ENCODE data around the gene CLCN5. TPM values are rescaled to one million over a fixed set of nuclear protein-coding genes. Genes with fewer than 3 reads are reported as not detected.
A peak's percentile ranks its signal among the peaks of the same experiment; 100 is the strongest.

CLCN5 gene
- total RNA-seq, 1 experiment from 2014 or later = 23.6 TPM

- DNase-seq (ENCODE audit: low read depth, low spot score) (no peak), ATAC-seq (no peak)
- H3K4me3 ChIP-seq (ENCODE audit: low read depth in 2 of 2, low read length in 2 of 2) = no peak overlapping the region
- CTCF ChIA-PET = no interaction called here
- no peaks in the 10 kb centered on the region for H3K36me3 ChIP-seq (ENCODE audit: control insufficient read depth, insufficient read depth, low read length)
- peaks cover 11% of the 10 kb centered on the region; the same call in 1 of the 2 replicates for H3K4me1 ChIP-seq (ENCODE audit: control insufficient read depth, insufficient read depth, low read length)
- no peaks in the 10 kb centered on the region for H3K9me3 ChIP-seq (ENCODE audit: control insufficient read depth, insufficient read depth, low read depth, low read length)
- TF ChIP-seq CTCF (IDR thresholded peaks at IDR 0.05) = no peak
- TF ChIP-seq POLR2AphosphoS5 (IDR thresholded peaks at IDR 0.05; ENCODE audit: low read depth, low read length) = no peak
- no peak for TF ChIP-seq SIN3A (IDR thresholded peaks at IDR 0.05; ENCODE audit: borderline replicate concordance, insufficient read depth, low read depth, low read length)
- no peak for TF ChIP-seq TCF7L2 (IDR thresholded peaks at IDR 0.05; ENCODE audit: low read depth, low read length)
- no peak for TF ChIP-seq REST (IDR thresholded peaks at IDR 0.05; ENCODE audit: insufficient read depth in 1 of 2, low read depth in 2 of 2, low read length in 1 of 2)
- no peak overlapping the region for H3K27ac ChIP-seq (ENCODE audit: low read length)
- intact Hi-C loops (cut with micrococcal nuclease; ENCODE audit: unreplicated experiment) = no loop called here
- POLR2A ChIA-PET = no interaction called here
- H3K27me3 ChIP-seq (ENCODE audit: control insufficient read depth, insufficient read depth, low read length) = no peaks in the 10 kb centered on the region
- in situ Hi-C loops (cut with HindIII; ENCODE audit: low pct_unique_long_range_greater_than_20kb, low sequenced_read_pairs) = no loop called here
- no TSS peak for BruUV-seq (replicated peaks)
These were observed 70.5 kb downstream of the CLCN5 start for GRCh38 chrX:49992853-49993252.

GRCh38 chrX:49993661-49994060 lies 71.3 kb downstream of the CLCN5 start:
- intact Hi-C loops (cut with micrococcal nuclease; ENCODE audit: unreplicated experiment) (no loop called here), in situ Hi-C loops (cut with HindIII; ENCODE audit: low pct_unique_long_range_greater_than_20kb, low sequenced_read_pairs) (no loop called here)
- Histone ChIP-seq H3K4me3 (ENCODE audit: low read depth in 2 of 2, low read length in 2 of 2) (no peak overlapping the region), H3K27me3 (ENCODE audit: control insufficient read depth, insufficient read depth, low read length) (no peaks in the 10 kb centered on the region), H3K36me3 (ENCODE audit: control insufficient read depth, insufficient read depth, low read length) (no peaks in the 10 kb centered on the region), H3K27ac (ENCODE audit: low read length) (no peak overlapping the region), H3K9me3 (ENCODE audit: control insufficient read depth, insufficient read depth, low read depth, low read length) (no peaks in the 10 kb centered on the region), H3K4me1 (ENCODE audit: control insufficient read depth, insufficient read depth, low read length) (peaks cover 11% of the 10 kb centered on the region; the same call in 1 of the 2 replicates)
- ATAC-seq (no peak), DNase-seq (ENCODE audit: low read depth, low spot score) (no peak)
- no peak for TF ChIP-seq POLR2AphosphoS5 (IDR thresholded peaks at IDR 0.05; ENCODE audit: low read depth, low read length)
- no TSS peak for BruUV-seq (replicated peaks)
- ChIA-PET CTCF (no interaction called here), POLR2A (no interaction called here)

GRCh38 chrX:49995107-49995731 lies 72.8 kb downstream of the CLCN5 start:
- H3K9me3 ChIP-seq (ENCODE audit: control insufficient read depth, insufficient read depth, low read depth, low read length) = no peaks in the 10 kb centered on the region
- POLR2A ChIA-PET = no interaction called here

More at GRCh38 chrX:49995107-49995731, 72.8 kb downstream of the CLCN5 start:
- CTCF ChIA-PET = no interaction called here
- ATAC-seq (peak; percentile 91), DNase-seq (ENCODE audit: low read depth, low spot score) (peak; percentile 32)
- intact Hi-C loops (cut with micrococcal nuclease; ENCODE audit: unreplicated experiment) (no loop called here), in situ Hi-C loops (cut with HindIII; ENCODE audit: low pct_unique_long_range_greater_than_20kb, low sequenced_read_pairs) (no loop called here)
- Histone ChIP-seq H3K27ac (ENCODE audit: low read length) (no peak overlapping the region), H3K4me1 (ENCODE audit: control insufficient read depth, insufficient read depth, low read length) (peaks cover 11% of the 10 kb centered on the region; the same call in 1 of the 2 replicates), H3K4me3 (ENCODE audit: low read depth in 2 of 2, low read length in 2 of 2) (no peak overlapping the region), H3K27me3 (ENCODE audit: control insufficient read depth, insufficient read depth, low read length) (no peaks in the 10 kb centered on the region), H3K36me3 (ENCODE audit: control insufficient read depth, insufficient read depth, low read length) (no peaks in the 10 kb centered on the region)
- TF ChIP-seq CTCF (IDR thresholded peaks at IDR 0.05) (no peak), TCF7L2 (IDR thresholded peaks at IDR 0.05; ENCODE audit: low read depth, low read length) (no peak), POLR2AphosphoS5 (IDR thresholded peaks at IDR 0.05; ENCODE audit: low read depth, low read length) (no peak), REST (IDR thresholded peaks at IDR 0.05; ENCODE audit: insufficient read depth in 1 of 2, low read depth in 2 of 2, low read length in 1 of 2) (no peak), SIN3A (IDR thresholded peaks at IDR 0.05; ENCODE audit: borderline replicate concordance, insufficient read depth, low read depth, low read length) (no peak)
- no TSS peak for BruUV-seq (replicated peaks)
